SK-N-SH (cell line): ENCODE data around the gene CENPU. TPM values are rescaled to one million over a fixed set of nuclear protein-coding genes. Genes with fewer than 3 reads are reported as not detected.

Source experiments
- CTCF ChIA-PET: fragments of 300-600, 350-600 bp; formaldehyde crosslinking; extraction: SDS; loops from one replicate; lab custom pipeline; 2021; lab: Yijun Ruan, JAX
- POLR2A ChIA-PET: fragments of 350-600 bp; sonication (Branson Sonifier 250); formaldehyde crosslinking; extraction: SDS; loops from one replicate; lab custom pipeline; 2020; ENCODE audit warnings: antibody characterized with exemption, inconsistent platforms; lab: Yijun Ruan, JAX
- DNase-seq: peaks from one replicate; pipeline ENCODE4 v3.0.0; 2012
- H2AFZ ChIP-seq: fragments of 200-600 bp; sonication (generic); 2 replicates; pipeline ENCODE4 v1.8.1; 2016; ENCODE audit warnings: antibody characterized with exemption, mild to moderate bottlenecking, low read depth
- H3F3A ChIP-seq: fragments of 200-600 bp; sonication (generic); replicated peaks from 2 replicates; pipeline ENCODE3; 2016; ENCODE audit warnings: antibody characterized with exemption, mild to moderate bottlenecking; ENCODE audit not compliant: insufficient read depth
- H3K27ac ChIP-seq, 2 experiments: fragments of 200-500 bp in 1 of 2; fragments of 200-600 bp in 1 of 2; sonication (Bioruptor generic) in 1 of 2; sonication (generic), shearing (Covaris generic) in 1 of 2; 2 replicates each; pipeline versions ENCODE4 v1.5.1 to v1.6.1; 2014 to 2016; ENCODE audit warnings: low read depth in 2 of 2, inconsistent platforms in 1 of 2, low read length in 1 of 2, mild to moderate bottlenecking in 1 of 2, mixed read lengths in 1 of 2
- H3K27me3 ChIP-seq: fragments of 200-600 bp; sonication (generic), shearing (Covaris generic); 2 replicates; pipeline ENCODE4 v1.6.1; 2016; ENCODE audit warnings: mixed run types; ENCODE audit not compliant: insufficient read depth
- H3K36me3 ChIP-seq, 2 experiments: fragments of 200-500 bp in 1 of 2; fragments of 200-600 bp in 1 of 2; sonication (Bioruptor generic) in 1 of 2; sonication (generic) in 1 of 2; replicated peaks in 1 of 2; 2 replicates each; pipeline versions ENCODE3 to v1.5.1; 2014 to 2016; ENCODE audit warnings: low read length in 1 of 2, mild to moderate bottlenecking in 1 of 2; ENCODE audit not compliant: insufficient read depth in 2 of 2, control insufficient read depth in 1 of 2
- H3K4me1 ChIP-seq, 2 experiments: fragments of 200-500 bp in 1 of 2; fragments of 200-600 bp in 1 of 2; sonication (Bioruptor generic) in 1 of 2; sonication (generic), shearing (Covaris generic) in 1 of 2; 2 replicates each; pipeline versions ENCODE4 v1.5.1 to v1.6.1; 2014 to 2016; ENCODE audit warnings: low read depth in 1 of 2, low read length in 1 of 2, mixed run types in 1 of 2; ENCODE audit not compliant: insufficient read depth in 2 of 2, control insufficient read depth in 1 of 2
- H3K4me2 ChIP-seq: fragments of 200-600 bp; sonication (generic), shearing (Covaris generic); 2 replicates; pipeline ENCODE4 v1.6.1; 2017; ENCODE audit warnings: mixed run types
- H3K4me3 ChIP-seq, 2 experiments: fragments of 200-500 bp in 1 of 2; fragments of 200-600 bp in 1 of 2; sonication (Bioruptor generic) in 1 of 2; sonication (generic), shearing (Covaris generic) in 1 of 2; 2 replicates each; pipeline versions ENCODE4 v1.5.1 to v1.8.1; 2014 to 2016; ENCODE audit warnings: low read depth in 2 of 2, inconsistent platforms in 1 of 2, low read length in 1 of 2, mild to moderate bottlenecking in 1 of 2, mixed read lengths in 1 of 2, moderate library complexity in 1 of 2
- H3K79me2 ChIP-seq: fragments of 200-600 bp; sonication (generic); 2 replicates; pipeline ENCODE4 v1.8.1; 2017; ENCODE audit warnings: mild to moderate bottlenecking; ENCODE audit not compliant: insufficient read depth
- H3K9ac ChIP-seq: fragments of 200-600 bp; sonication (generic); 2 replicates; pipeline ENCODE4 v1.6.1; 2017; ENCODE audit warnings: mixed run types
- H3K9me2 ChIP-seq: fragments of 200-600 bp; sonication (generic); 2 replicates; pipeline ENCODE4 v1.6.1; 2017; ENCODE audit warnings: mixed run types
- H3K9me3 ChIP-seq: fragments of 200-600 bp; sonication (generic); 2 replicates; pipeline ENCODE4 v1.6.1; 2017; ENCODE audit warnings: mixed run types, mild to moderate bottlenecking, moderate library complexity
- H4K20me1 ChIP-seq: fragments of 200-600 bp; sonication (generic); 2 replicates; pipeline ENCODE4 v1.6.1; 2017; ENCODE audit warnings: mild to moderate bottlenecking, mixed run types; ENCODE audit not compliant: insufficient read depth
- EZH2phosphoT487 ChIP-seq: fragments of 200-600 bp; sonication (generic); IDR thresholded peaks from 2 replicates; pipeline ENCODE4 v1.6.1; 2017; ENCODE audit warnings: low read depth, mixed run types, mild to moderate bottlenecking, antibody characterized with exemption, moderate library complexity, borderline replicate concordance
- FOSL2 ChIP-seq: IDR thresholded peaks from 2 replicates; pipeline ENCODE4 v1.4.0; 2012; ENCODE audit warnings: low read depth, mild to moderate bottlenecking, moderate library complexity, borderline replicate concordance
- FOXM1 ChIP-seq: IDR thresholded peaks from 2 replicates; pipeline ENCODE4 v1.4.0; 2012; ENCODE audit warnings: low read depth, mild to moderate bottlenecking
- GABPA ChIP-seq: IDR thresholded peaks from 2 replicates; pipeline ENCODE4 v1.4.0; 2012; ENCODE audit warnings: low read depth, mild to moderate bottlenecking
- GATA2 ChIP-seq: sonication (generic); formaldehyde crosslinking; IDR thresholded peaks from 2 replicates; pipeline ENCODE4 v1.5.0; 2020; ENCODE audit warnings: mild to moderate bottlenecking, missing genetic modification reagents
- JUND ChIP-seq: IDR thresholded peaks from 2 replicates; pipeline ENCODE4 v1.4.0; 2012
- NRF1 ChIP-seq: IDR thresholded peaks from 2 replicates; pipeline ENCODE4 v1.6.1; 2012; ENCODE audit warnings: low read depth, mild to moderate bottlenecking, low read length
- POLR2AphosphoS5 ChIP-seq: IDR thresholded peaks from 2 replicates; pipeline ENCODE4 v1.6.1; 2012; ENCODE audit warnings: low read depth, low read length
- RAD21 ChIP-seq: IDR thresholded peaks from 2 replicates; pipeline ENCODE4 v1.6.1; 2012; ENCODE audit warnings: mild to moderate bottlenecking, low read length
- RFX5 ChIP-seq: IDR thresholded peaks from 2 replicates; pipeline ENCODE4 v1.6.1; 2012; ENCODE audit warnings: mild to moderate bottlenecking, improper control_type of control experiment, low read length
- RXRA ChIP-seq: IDR thresholded peaks from 2 replicates; pipeline ENCODE4 v1.4.0; 2012; ENCODE audit warnings: low read depth, mild to moderate bottlenecking, borderline replicate concordance
- SIN3A ChIP-seq: IDR thresholded peaks from 2 replicates; pipeline ENCODE4 v1.6.1; 2012; ENCODE audit warnings: low read depth, mild to moderate bottlenecking, low read length, moderate library complexity, borderline replicate concordance
- TCF12 ChIP-seq: IDR thresholded peaks from 2 replicates; pipeline ENCODE4 v1.4.0; 2012
- YY1 ChIP-seq: IDR thresholded peaks from 2 replicates; pipeline ENCODE4 v1.4.0; 2012; ENCODE audit warnings: low read depth, mild to moderate bottlenecking
- WGBS: methylation state at CpG from one replicate; pipeline ENCODE4 v1.1.6; 2017; ENCODE audit warnings: low lambda C conversion rate; 5-methylcytosine and 5-hydroxymethylcytosine counted together
- polyA plus RNA-seq, 3 experiments: library from polyadenylated mRNA; depleted of rRNA; stranded (reverse); fragments of >200 nt; gene quantifications; 2 replicates each; pipeline ENCODE4 v1.2.3, GENCODE V29; 2012
- TF ChIP-seq, protein P1 (sequence below): IDR thresholded peaks from 2 replicates; pipeline ENCODE4 v1.4.0; 2012; ENCODE audit warnings: low read depth, borderline replicate concordance
- TF ChIP-seq, protein P2 (sequence below): IDR thresholded peaks from 2 replicates; pipeline ENCODE4; 2012
- TF ChIP-seq, protein P3 (sequence below): fragments of 150-350 bp; IDR thresholded peaks from 2 replicates; pipeline ENCODE4 v1.6.1; 2016; ENCODE audit warnings: mild to moderate bottlenecking, low read depth, low read length
- TF ChIP-seq, protein P4 (sequence below): fragments of 150-350 bp; IDR thresholded peaks from 2 replicates; pipeline ENCODE4 v1.6.1; 2017; ENCODE audit warnings: antibody characterized with exemption, low read length, low read depth, borderline replicate concordance
- TF ChIP-seq, protein P5 (sequence below): IDR thresholded peaks from 2 replicates; pipeline ENCODE4 v1.4.0; 2012; ENCODE audit warnings: low read depth, borderline replicate concordance

Gene CENPU
- polyA plus RNA-seq, 1 of the 3 experiments (the other 2 are of a cell fraction), result 8.7 TPM

DNA sequence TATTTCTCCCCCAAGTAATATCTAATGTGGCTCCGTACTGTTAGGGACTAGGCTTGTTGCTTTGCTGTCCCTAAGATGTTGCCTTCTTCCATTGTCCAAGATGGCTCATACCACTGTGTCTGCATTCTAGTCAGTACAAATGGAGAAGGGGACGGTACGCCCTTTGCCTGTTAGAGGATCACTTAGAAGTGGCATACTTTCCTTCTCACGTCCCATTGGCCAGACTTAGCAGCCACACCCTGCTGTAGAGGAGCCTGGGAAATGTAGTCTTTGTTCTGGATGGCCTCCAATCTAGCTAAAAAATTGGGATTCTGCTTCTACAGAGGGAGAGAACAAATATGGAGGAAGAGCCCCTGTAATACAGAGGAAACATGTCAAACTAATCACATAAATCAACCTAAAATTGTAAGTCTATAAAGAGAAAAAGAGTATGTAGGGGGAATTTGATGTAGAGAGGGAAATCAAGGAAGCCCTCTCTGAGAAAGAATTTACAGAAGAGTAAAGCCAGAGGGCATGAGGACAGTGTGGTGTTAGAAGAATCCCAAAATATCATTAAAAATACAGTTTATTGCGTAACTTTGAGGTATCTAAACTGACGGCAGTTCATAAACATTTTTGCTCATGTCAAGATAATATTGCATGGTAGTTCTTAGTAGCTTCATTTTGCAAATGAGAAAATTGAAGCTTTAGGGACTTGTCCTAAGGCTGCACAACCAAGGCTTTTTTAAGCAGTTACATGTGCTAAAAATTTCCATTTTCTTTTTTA lies 69.3 kb downstream of the CENPU start:
- CTCF ChIA-PET, result interaction anchor here (1.0 kb wide), 1 partner anchor 81 kb away, joined by 4 read pairs; no protein-coding TSS in a partner anchor
- peak; percentile 32 for DNase-seq
- no peak overlapping the region for H3K4me3 ChIP-seq

DNA sequence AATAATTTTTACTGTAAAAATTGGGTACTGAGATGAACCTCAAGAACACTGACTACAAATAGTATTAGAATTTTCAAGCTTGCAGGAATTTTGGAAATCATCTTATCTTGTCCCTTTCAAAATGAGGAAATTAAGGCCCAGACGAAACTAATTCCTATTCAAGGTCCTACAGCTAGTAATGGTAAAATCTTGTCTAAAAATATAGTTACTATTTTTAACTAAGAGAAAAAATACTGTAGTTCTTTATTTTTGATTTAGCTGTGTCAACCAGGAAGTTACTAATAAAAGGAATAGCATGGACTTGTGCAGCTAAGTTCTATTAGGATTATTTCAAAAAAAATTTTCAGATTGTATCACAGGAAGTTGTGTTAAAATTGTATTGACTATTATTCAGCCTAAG lies 71.7 kb downstream of the CENPU start:
- Histone ChIP-seq H3F3A (no peaks in the 10 kb centered on the region), H3K4me1 (0 out of 4 replicates have a peak, but pooled peaks cover 0 to 5% of the 10 kb centered on the region in 2 experiments), H3K9me2 (no peaks in the 10 kb centered on the region), H3K9me3 (no peaks in the 10 kb centered on the region), H3K79me2 (no peaks in the 10 kb centered on the region), H4K20me1 (no peaks in the 10 kb centered on the region), H3K27ac (no peak overlapping the region; a peak in 1 of 4 replicates), H3K9ac (no peak overlapping the region), H3K36me3 (peaks cover 9 to 24% of the 10 kb centered on the region in 2 experiments), H3K27me3 (no peaks in the 10 kb centered on the region), H3K4me3 (no peak overlapping the region), H3K4me2 (no peak overlapping the region), H2AFZ (no peak overlapping the region)
- TF ChIP-seq, protein P1, sequence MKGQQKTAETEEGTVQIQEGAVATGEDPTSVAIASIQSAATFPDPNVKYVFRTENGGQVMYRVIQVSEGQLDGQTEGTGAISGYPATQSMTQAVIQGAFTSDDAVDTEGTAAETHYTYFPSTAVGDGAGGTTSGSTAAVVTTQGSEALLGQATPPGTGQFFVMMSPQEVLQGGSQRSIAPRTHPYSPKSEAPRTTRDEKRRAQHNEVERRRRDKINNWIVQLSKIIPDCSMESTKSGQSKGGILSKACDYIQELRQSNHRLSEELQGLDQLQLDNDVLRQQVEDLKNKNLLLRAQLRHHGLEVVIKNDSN, result no peak
- TF ChIP-seq, protein P2, sequence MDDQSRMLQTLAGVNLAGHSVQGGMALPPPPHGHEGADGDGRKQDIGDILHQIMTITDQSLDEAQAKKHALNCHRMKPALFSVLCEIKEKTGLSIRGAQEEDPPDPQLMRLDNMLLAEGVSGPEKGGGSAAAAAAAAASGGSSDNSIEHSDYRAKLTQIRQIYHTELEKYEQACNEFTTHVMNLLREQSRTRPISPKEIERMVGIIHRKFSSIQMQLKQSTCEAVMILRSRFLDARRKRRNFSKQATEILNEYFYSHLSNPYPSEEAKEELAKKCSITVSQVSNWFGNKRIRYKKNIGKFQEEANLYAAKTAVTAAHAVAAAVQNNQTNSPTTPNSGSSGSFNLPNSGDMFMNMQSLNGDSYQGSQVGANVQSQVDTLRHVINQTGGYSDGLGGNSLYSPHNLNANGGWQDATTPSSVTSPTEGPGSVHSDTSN, result no peak
- no peak for TF ChIP-seq GABPA
- no peak for TF ChIP-seq RXRA
- no peak for TF ChIP-seq EZH2phosphoT487
- no peak for TF ChIP-seq YY1
- TF ChIP-seq, protein P3, sequence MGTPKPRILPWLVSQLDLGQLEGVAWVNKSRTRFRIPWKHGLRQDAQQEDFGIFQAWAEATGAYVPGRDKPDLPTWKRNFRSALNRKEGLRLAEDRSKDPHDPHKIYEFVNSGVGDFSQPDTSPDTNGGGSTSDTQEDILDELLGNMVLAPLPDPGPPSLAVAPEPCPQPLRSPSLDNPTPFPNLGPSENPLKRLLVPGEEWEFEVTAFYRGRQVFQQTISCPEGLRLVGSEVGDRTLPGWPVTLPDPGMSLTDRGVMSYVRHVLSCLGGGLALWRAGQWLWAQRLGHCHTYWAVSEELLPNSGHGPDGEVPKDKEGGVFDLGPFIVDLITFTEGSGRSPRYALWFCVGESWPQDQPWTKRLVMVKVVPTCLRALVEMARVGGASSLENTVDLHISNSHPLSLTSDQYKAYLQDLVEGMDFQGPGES, result no peak
- TF ChIP-seq, protein P4, sequence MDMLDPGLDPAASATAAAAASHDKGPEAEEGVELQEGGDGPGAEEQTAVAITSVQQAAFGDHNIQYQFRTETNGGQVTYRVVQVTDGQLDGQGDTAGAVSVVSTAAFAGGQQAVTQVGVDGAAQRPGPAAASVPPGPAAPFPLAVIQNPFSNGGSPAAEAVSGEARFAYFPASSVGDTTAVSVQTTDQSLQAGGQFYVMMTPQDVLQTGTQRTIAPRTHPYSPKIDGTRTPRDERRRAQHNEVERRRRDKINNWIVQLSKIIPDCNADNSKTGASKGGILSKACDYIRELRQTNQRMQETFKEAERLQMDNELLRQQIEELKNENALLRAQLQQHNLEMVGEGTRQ, result no peak
- TF ChIP-seq RAD21, result no peak
- TF ChIP-seq JUND, result no peak
- no peak for TF ChIP-seq TCF12
- TF ChIP-seq SIN3A, result no peak
- no peak for TF ChIP-seq FOSL2
- TF ChIP-seq RFX5, result no peak
- TF ChIP-seq FOXM1, result no peak
- TF ChIP-seq POLR2AphosphoS5, result no peak
- 91% methylated on average over 1 of the region's 1 CpG for WGBS
- ChIA-PET POLR2A (interaction anchor here (1.0 kb wide), 1 partner anchor 11 kb away, joined by 3 read pairs; no protein-coding TSS in a partner anchor), CTCF (interaction anchor here (0.7 to 1.4 kb wide), 5 partner anchors 39 to 398 kb away, joined by 3 to 4 read pairs (median 3); no protein-coding TSS in a partner anchor)
- no peak for DNase-seq

More for the DNA sequence above, 69.3 kb downstream of the CENPU start:
- POLR2A ChIA-PET, result no interaction called here
- H3K9me2 ChIP-seq, result no peaks in the 10 kb centered on the region
- H3K9me3 ChIP-seq, result no peaks in the 10 kb centered on the region
- no peak overlapping the region for H3K27ac ChIP-seq
- no peak overlapping the region for H2AFZ ChIP-seq
- H4K20me1 ChIP-seq, result no peaks in the 10 kb centered on the region
- TF ChIP-seq, protein P5, sequence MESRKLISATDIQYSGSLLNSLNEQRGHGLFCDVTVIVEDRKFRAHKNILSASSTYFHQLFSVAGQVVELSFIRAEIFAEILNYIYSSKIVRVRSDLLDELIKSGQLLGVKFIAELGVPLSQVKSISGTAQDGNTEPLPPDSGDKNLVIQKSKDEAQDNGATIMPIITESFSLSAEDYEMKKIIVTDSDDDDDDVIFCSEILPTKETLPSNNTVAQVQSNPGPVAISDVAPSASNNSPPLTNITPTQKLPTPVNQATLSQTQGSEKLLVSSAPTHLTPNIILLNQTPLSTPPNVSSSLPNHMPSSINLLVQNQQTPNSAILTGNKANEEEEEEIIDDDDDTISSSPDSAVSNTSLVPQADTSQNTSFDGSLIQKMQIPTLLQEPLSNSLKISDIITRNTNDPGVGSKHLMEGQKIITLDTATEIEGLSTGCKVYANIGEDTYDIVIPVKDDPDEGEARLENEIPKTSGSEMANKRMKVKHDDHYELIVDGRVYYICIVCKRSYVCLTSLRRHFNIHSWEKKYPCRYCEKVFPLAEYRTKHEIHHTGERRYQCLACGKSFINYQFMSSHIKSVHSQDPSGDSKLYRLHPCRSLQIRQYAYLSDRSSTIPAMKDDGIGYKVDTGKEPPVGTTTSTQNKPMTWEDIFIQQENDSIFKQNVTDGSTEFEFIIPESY, result no peak
- TF ChIP-seq NRF1, result no peak
- no peak for TF ChIP-seq SIN3A
- no peak for TF ChIP-seq GATA2 (CRISPR knock-in tag)
- no peak overlapping the region for H3K4me2 ChIP-seq
- peaks cover 11 to 24% of the 10 kb centered on the region in 2 experiments for H3K36me3 ChIP-seq
- no peaks in the 10 kb centered on the region for H3K79me2 ChIP-seq
- H3F3A ChIP-seq, result no peaks in the 10 kb centered on the region
- H3K9ac ChIP-seq, result no peak overlapping the region
- 80% methylated on average over 6 of the region's 6 CpGs for WGBS
- 0 out of 4 replicates have a peak, but pooled peaks cover 0 to 5% of the 10 kb centered on the region in 2 experiments for H3K4me1 ChIP-seq
- no peaks in the 10 kb centered on the region for H3K27me3 ChIP-seq
